IPS-NIHi7 (cell line): ENCODE data around the gene SELE.

Source experiments
- DNase-seq: peaks from one replicate; pipeline ENCODE4 v3.0.0; 2012; ENCODE audit warnings: mixed read lengths; ENCODE audit errors: extremely low spot score

Gene SELE

DNA sequence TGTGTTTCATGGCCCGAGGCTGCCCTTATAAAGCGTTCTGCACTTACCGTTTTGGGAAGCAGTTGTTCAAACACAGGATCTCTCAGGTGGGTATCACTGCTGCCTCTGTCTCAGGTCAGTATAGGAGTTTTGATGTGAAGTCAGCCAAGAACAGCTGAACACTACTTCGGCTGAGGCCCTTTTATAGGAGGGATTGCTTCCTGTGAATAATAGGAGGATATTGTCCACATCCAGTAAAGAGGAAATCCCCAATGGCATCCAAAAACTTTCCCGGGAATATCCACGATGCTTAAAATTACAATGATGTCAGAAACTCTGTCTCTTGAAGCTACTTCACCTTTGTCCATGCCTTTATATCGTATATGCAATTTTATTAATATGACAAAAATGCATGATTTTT lies at the start of gene SELE:
SELE (minus strand) TSS at position 156 of the 400 bp plus-strand sequence. CDS start 467 bp downstream, outside the sequence.
- DNase-seq, result no peak

- no peak for DNase-seq
These were observed 48.7 kb upstream of the SELE start for GRCh38 chr1:169782596-169782995.

GRCh38 chr1:169779970-169780369 lies 46.1 kb upstream of the SELE start:
- DNase-seq, result no peak

- DNase-seq, result no peak
These were observed 45.3 kb upstream of the SELE start for GRCh38 chr1:169779150-169779549.

DNA sequence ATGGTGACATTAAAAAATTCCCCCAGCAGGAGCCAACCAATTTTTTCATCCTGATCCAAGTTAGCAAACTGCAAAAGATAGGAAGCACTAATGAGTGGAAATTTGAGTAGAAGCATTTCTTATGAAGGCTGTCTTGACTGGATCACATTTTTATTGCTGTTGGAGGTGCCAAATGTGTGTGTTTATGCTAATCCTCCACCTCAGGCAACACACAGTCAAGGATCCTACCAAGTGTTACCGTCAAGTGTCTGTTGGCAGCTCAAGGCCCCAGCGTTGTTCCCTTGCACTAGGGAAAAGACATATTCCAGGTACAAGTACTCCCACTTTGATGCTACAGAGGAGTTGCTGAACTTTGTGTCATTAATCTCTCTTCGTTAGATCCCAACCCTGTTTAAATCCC lies 42.6 kb upstream of the SELE start:
- DNase-seq, result no peak

DNA sequence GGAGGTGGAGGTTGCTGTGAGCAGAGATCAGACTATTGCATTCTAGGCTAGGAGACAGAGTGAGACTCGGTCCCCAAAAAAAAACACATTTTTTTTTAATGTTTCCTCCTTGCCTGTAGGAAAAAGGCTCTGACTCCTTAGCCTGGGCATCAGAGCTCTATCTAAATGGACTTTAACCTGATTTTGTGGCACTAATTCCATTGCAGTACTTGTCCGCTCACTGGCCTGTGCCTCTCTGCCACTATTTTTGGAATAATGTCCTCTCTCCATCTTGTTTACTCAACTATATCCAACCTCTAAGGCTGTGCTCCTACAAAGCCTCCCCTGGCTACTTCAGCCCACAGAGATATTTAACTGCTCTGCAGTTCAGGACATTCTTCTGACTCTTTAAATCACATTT lies 34.3 kb upstream of the SELE start:
- DNase-seq, result no peak

GRCh38 chr1:169765580-169766331 lies 31.9 kb upstream of the SELE start:
- DNase-seq, result no peak

GRCh38 chr1:169764919-169765318 lies 31.0 kb upstream of the SELE start:
- no peak for DNase-seq

DNA sequence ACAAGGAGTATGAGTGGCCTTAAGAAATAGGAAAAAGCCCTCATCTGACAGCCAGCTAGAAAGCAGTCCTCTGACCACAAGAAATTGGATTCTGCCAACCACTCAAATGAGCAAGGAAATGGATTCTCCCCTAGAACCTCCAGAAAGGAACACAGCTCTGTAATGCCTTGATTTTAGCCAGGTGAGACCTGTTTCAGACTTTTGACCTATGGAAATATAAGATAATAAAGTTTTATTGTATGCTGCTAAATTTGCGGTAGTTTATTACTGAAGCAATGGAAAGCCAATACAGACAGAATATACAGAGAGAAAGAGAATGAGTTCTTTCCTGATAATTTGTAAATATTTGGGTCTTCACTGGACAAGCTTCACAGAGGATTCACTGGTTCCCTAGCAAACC lies 28.8 kb upstream of the SELE start:
- no peak for DNase-seq

DNA sequence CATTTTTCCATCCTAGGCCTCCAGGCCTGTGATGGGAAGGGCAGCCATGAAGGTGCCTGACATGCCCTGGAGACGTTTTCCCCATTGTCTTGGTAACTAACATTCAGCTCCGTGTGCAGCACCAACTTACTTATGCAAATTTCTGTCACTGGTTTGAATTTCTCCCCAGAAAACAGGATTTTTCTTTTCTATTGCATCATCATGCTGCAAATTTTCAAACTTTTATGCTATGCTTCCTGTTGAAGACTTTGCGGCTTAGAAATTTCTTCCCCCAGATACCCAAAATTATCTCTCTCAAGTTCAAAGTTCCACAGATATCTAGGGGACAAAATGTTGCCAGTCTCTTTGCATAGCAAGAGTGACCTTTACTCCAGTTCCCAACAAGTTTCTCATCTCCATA lies 25.2 kb upstream of the SELE start:
- no peak for DNase-seq

- DNase-seq, result no peak
These were observed 19.7 kb upstream of the SELE start for GRCh38 chr1:169753549-169753948.

DNA sequence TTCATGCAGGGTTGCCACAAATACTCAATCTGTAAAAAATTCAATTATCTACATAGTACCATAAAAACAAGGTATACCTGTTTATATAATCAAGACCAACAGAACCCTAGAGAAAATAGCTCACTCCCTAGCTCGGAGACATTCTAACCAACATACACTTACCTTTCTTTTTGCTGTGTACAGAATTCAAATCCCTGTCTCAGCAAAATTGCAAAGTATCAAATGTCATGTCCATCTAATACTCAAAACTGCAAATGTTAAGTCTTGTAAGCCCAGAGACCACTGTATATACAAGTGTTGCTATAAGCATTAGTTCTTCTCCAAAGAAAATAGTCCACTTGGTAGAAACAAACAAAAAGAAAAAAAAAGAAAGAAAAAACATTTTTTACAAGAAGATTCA lies 16.2 kb upstream of the SELE start:
- no peak for DNase-seq

DNA sequence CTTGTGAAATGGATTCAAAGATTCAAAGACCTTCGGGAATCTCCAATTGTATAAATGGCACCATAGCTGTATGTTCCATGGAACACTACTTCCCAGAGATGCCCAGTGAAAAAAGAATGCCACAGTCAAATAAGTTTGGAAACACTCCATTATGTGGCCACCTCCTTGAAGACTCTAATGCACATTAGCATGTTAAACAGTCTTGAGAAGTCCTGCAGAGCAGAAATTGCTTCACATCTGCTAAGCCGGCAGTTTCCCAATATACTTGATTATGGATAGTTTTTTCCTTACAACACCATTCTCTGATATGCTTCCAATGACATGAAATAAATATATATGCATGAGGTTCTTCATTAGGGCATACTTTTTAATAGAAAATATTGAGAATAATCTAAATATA lies 12.7 kb upstream of the SELE start:
- DNase-seq, result no peak

- DNase-seq, result no peak
These were observed 11.4 kb upstream of the SELE start for GRCh38 chr1:169745015-169745861.

GRCh38 chr1:169741666-169742394 lies 8.0 kb upstream of the SELE start:
- no peak for DNase-seq

DNA sequence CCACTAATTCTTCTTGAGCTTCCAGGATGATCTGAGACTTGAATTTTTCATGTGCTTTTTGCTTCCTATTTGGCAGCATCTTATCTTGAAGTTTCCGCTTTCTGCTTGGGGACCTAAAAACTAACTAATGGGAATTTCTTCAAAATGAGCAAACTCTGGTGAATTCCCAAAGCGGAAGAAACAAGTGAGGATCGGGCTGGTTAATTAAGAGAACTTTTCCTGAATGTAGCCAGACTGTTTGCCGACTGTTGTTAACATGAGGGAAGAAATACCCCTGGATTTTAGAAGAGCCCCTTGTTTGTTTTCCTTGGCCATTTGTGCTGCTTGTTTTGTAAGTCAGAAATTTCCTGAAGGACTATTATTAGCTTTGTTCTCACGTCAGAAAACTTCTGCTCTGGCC lies 6.1 kb upstream of the SELE start:
- no peak for DNase-seq

DNA sequence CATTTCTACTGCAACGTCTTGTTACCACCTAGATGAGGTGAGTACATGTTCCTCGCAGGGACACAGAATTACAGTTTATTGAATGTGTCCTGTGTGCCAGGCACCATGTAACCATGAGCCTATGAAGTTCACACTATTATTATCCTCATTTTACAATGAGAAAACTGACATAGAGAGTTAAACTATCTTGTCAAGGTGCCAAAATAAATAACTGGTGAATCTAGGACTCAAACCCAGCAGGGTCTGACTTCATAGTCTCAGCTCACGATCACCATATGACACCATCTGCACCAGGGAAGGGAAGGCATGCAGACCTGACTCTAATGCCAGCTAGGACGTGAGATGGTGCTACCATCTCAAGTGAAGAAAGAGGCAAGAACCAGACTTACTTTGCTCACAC lies 2.4 kb downstream of the SELE start:
- no peak for DNase-seq

- DNase-seq, result no peak
These were observed 3.9 kb downstream of the SELE start for GRCh38 chr1:169729991-169730390.

DNA sequence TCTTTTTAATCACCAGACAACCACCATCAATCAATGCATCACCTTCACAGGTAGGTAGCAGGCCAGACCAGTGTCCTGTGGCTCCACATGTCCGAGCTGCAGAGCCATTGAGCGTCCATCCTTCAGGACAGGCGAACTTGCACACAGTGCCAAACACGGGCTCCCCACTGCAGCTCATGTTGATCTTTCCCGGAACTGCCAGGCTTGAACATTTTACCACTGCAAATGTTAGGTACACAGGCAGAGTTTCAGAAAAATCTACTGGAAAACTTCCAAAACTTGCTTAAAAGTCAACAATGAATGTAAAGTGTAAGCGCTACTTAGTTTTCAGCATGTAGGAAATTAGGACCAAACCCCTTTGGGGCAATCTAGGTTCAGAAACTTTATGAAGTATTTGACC lies 6.6 kb downstream of the SELE start:
- no peak for DNase-seq

GRCh38 chr1:169726851-169727250 lies 7.0 kb downstream of the SELE start:
- DNase-seq, result no peak

DNA sequence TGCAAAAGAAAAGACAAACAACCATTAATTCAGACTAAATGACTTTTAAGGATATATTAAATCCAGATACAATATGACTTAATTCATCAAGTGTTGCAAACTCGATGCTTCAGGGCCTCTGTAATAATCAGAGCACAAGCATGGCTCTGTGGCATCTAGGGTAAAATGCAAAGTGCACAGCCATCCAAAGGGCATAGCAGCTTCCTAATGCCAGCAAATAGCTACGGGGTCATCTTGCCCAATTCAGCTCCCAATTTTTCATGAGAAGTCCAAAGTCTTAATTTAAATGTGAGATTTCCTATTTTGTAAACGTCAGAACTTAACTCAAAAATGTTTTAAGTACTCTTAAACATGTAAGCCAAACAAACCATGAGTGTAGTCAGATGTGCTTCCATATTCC lies 7.9 kb downstream of the SELE start:
- no peak for DNase-seq

GRCh38 chr1:169724168-169724567 lies 9.7 kb downstream of the SELE start:
- no peak for DNase-seq

DNA sequence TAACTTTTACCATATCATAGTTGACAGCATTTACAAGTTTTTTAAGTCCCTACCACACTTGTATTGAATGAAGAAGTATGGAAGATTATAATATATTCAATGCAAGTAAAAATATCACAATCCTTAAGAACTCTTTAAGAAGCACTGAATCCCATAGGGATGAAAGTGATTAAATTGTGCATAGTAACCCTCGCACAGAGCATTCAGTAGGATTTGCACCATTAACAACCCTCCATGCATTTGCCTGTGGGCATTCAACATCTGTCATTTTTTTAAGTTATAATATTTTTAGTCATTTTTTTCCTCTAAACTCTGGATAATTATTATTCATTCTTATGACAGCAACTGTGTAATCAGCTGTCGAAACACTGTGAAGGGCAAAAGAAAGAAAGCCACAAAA lies 10.1 kb downstream of the SELE start:
- no peak for DNase-seq
